ENCODE measurements around the gene EXT2. TPM values are rescaled to one million over a fixed set of nuclear protein-coding genes. Genes with fewer than 3 reads are reported as not detected.

Gene EXT2
- total RNA-seq, 6 experiments from 2014 or later = 105 to 130 (median 118) TPM

DNA sequence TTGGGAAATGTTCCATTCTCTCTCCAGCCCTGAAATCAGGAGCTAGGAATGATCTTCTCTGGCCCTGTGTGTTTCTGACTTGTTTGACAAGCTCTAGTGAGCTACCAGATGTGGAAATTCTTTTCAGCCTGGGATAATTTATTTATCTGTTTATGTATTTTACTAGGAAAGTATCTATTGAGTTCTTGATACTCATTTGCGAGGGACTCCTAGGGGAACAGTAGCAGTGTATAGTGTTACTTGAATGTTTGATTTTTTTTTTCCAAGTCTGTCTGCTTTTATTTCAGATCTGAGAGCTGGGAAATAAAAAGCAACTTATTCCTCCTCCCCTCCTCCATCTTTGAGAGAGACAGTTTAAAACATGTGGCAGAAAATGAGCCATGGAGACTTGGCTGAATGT lies 122.0 kb downstream of the EXT2 start:
- H3K4me3 Mint-ChIP-seq = no peak overlapping the region
- no peak overlapping the region for H3K27ac Mint-ChIP-seq
- H3K9me3 Mint-ChIP-seq = no peaks in the 10 kb centered on the region

DNA sequence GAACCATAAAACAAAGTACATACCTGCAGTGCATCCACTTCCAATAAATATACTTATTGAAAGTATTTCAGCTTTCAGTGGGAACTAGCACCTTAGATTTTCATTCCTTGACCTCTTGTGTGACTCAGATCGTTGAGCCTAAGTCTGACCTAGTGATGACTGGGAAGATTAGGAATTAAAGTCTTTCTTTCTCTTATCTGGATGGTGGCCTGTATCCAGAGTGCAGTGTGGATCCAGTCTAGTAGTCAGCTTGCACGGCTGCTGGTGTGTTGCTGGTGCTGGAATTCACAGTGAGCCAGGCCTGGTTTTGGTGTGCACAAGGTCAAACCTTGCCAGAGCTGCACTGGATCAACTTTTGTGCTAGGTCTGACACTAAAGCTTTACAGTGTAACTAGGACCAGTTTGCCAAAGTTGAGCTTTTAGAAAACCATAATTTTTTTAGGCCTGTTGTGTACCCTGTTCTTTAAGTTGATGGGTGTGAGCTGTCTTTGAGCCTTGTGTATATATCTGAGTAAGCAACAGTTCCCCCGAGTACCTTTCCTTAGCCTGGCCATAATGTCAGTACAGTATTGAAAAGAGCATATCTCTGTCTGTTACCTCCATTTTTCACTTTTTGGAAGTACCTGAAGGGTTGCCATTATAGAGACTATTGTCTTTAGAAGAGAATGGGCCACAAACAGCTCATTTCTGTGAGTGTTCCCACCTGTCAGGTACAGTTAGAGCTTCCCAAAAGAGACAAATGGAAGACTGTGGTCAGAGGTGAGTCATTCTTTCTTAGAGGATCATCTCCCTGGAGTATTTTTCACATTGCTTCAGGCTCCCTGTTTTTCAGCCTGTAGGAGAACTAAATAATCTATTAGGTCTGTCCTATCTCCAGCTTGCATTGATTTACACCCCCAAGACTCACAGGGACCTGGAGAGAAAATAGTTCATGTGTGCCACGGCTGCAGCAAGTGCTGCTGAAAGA lies 124.6 kb downstream of the EXT2 start:
- Mint-ChIP-seq H3K4me3 (no peak overlapping the region), H3K27ac (no peak overlapping the region; the same call in 1 of the 2 replicates), H3K36me3 (ENCODE audit: low read depth) (no peaks in the 10 kb centered on the region), H3K27me3 (ENCODE audit: insufficient read depth) (no peaks in the 10 kb centered on the region; the same call in none of the 2 replicates), H3K4me1 (ENCODE audit: low read depth) (peaks cover 56% of the 10 kb centered on the region), H3K9me3 (no peaks in the 10 kb centered on the region)
- TF ChIP-seq, protein P1, sequence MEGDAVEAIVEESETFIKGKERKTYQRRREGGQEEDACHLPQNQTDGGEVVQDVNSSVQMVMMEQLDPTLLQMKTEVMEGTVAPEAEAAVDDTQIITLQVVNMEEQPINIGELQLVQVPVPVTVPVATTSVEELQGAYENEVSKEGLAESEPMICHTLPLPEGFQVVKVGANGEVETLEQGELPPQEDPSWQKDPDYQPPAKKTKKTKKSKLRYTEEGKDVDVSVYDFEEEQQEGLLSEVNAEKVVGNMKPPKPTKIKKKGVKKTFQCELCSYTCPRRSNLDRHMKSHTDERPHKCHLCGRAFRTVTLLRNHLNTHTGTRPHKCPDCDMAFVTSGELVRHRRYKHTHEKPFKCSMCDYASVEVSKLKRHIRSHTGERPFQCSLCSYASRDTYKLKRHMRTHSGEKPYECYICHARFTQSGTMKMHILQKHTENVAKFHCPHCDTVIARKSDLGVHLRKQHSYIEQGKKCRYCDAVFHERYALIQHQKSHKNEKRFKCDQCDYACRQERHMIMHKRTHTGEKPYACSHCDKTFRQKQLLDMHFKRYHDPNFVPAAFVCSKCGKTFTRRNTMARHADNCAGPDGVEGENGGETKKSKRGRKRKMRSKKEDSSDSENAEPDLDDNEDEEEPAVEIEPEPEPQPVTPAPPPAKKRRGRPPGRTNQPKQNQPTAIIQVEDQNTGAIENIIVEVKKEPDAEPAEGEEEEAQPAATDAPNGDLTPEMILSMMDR (IDR thresholded peaks at IDR 0.05) = no peak
- DNase-seq = peak; percentile 2

More for the DNA sequence above, 122.0 kb downstream of the EXT2 start:
- TF ChIP-seq, protein P1 (IDR thresholded peaks at IDR 0.05) = no peak
- DNase-seq = no peak
- Mint-ChIP-seq H3K4me1 (ENCODE audit: low read depth) (peaks cover 30% of the 10 kb centered on the region), H3K36me3 (ENCODE audit: low read depth) (no peaks in the 10 kb centered on the region), H3K27me3 (ENCODE audit: insufficient read depth) (no peaks in the 10 kb centered on the region; the same call in none of the 2 replicates)

DNA sequence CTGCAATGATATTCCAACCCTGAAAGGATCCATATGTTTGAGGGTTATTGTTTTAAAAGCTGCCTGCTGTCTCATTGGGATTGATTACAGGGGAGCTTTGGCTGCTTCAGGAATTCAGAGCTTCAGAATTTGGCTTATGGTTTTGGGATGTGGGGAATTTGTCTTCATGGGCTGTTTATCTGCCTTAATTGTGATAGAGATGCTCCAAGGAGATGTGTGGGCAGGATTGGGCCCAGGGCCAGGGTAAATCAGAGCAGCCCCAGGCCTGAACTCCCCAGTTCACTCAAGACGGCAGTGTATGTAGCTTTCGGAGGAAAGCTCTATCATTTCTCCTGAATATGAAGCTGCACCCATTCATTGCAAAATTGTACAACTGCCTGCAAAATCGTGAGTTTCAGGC lies 126.0 kb downstream of the EXT2 start:
- TF ChIP-seq, protein P1 (IDR thresholded peaks at IDR 0.05) = no peak

DNA sequence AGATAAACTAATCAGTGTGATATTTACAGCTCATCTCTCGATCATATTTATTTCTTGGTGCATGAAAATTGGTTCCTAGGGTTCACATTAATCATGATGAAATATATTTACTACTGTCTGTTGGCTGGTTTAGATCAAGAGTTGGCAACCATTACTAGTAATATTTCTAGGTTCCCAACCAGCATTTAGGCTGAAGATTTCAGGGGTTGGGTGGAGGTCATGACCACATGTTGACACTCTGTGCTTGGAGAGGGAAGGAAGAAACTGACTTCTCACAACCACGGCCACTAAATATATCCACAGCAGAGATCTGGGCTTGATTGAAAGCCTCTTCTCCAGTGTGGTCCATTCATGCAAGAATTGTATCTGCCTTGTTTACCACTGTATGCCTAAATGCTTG lies 126.5 kb downstream of the EXT2 start:
- H3K9me3 Mint-ChIP-seq = no peaks in the 10 kb centered on the region
- H3K36me3 Mint-ChIP-seq (ENCODE audit: low read depth) = no peaks in the 10 kb centered on the region
- H3K27me3 Mint-ChIP-seq (ENCODE audit: insufficient read depth) = no peaks in the 10 kb centered on the region; the same call in none of the 2 replicates
- no peak overlapping the region for H3K27ac Mint-ChIP-seq
- H3K4me3 Mint-ChIP-seq = no peak overlapping the region
- DNase-seq = no peak
- TF ChIP-seq, protein P1 (IDR thresholded peaks at IDR 0.05) = no peak
- H3K4me1 Mint-ChIP-seq (ENCODE audit: low read depth) = peaks cover 58% of the 10 kb centered on the region

More for the DNA sequence above, 126.0 kb downstream of the EXT2 start:
- peaks cover 58% of the 10 kb centered on the region for H3K4me1 Mint-ChIP-seq (ENCODE audit: low read depth)
- DNase-seq = no peak
- H3K27me3 Mint-ChIP-seq (ENCODE audit: insufficient read depth) = no peaks in the 10 kb centered on the region; the same call in none of the 2 replicates
- no peak overlapping the region for H3K4me3 Mint-ChIP-seq
- no peak overlapping the region for H3K27ac Mint-ChIP-seq
- no peaks in the 10 kb centered on the region for H3K9me3 Mint-ChIP-seq
- H3K36me3 Mint-ChIP-seq (ENCODE audit: low read depth) = no peaks in the 10 kb centered on the region

DNA sequence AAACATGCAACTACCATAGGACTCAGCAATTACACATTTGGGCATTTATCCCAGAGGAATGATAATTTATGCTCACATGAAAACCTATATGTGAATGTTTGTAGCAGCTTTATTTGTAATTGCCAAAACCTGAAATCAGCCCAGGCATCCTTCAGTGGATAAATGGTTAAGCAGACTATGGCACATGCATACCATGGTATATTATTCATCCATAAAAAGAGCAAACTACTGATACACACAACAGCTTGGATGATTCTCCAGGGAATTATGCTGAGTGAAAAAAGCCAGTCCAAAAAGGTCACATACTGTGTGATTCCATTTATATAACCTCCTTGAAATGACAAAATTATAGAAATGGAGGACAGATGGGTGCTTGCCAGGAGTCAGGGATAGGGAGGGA lies 127.8 kb downstream of the EXT2 start:
- Mint-ChIP-seq H3K9me3 (no peaks in the 10 kb centered on the region), H3K4me3 (peak overlapping the region; percentile 36; the same call in 1 of the 2 replicates), H3K4me1 (ENCODE audit: low read depth) (peaks cover 60% of the 10 kb centered on the region), H3K27ac (peak overlapping the region; percentile 69), H3K36me3 (ENCODE audit: low read depth) (no peaks in the 10 kb centered on the region; the same call in 1 of the 2 replicates), H3K27me3 (ENCODE audit: insufficient read depth) (no peaks in the 10 kb centered on the region; the same call in none of the 2 replicates)
- DNase-seq = peak; percentile 64
- TF ChIP-seq, protein P1 (IDR thresholded peaks at IDR 0.05) = no peak

Data from HFFc6 (cell line).